GM12872 (cell line): ENCODE data around the gene FBXO22.

Experiments used
- TF ChIP-seq, protein P1 (sequence below): IDR thresholded peaks from 3 replicates; pipeline ENCODE4 v1.5.1; 2011; ENCODE audit warnings: low read depth, mild to moderate bottlenecking, low read length, moderate library complexity; ENCODE audit not compliant: insufficient read depth

FBXO22 gene

GRCh38 chr15:75903331-75904239 is at the start of gene FBXO22:
Gene FBXO22 (plus strand): TSS chr15:75903878. CDS start chr15:75903964, 86 bp downstream.
- TF ChIP-seq, protein P1, sequence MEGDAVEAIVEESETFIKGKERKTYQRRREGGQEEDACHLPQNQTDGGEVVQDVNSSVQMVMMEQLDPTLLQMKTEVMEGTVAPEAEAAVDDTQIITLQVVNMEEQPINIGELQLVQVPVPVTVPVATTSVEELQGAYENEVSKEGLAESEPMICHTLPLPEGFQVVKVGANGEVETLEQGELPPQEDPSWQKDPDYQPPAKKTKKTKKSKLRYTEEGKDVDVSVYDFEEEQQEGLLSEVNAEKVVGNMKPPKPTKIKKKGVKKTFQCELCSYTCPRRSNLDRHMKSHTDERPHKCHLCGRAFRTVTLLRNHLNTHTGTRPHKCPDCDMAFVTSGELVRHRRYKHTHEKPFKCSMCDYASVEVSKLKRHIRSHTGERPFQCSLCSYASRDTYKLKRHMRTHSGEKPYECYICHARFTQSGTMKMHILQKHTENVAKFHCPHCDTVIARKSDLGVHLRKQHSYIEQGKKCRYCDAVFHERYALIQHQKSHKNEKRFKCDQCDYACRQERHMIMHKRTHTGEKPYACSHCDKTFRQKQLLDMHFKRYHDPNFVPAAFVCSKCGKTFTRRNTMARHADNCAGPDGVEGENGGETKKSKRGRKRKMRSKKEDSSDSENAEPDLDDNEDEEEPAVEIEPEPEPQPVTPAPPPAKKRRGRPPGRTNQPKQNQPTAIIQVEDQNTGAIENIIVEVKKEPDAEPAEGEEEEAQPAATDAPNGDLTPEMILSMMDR: no peak

DNA sequence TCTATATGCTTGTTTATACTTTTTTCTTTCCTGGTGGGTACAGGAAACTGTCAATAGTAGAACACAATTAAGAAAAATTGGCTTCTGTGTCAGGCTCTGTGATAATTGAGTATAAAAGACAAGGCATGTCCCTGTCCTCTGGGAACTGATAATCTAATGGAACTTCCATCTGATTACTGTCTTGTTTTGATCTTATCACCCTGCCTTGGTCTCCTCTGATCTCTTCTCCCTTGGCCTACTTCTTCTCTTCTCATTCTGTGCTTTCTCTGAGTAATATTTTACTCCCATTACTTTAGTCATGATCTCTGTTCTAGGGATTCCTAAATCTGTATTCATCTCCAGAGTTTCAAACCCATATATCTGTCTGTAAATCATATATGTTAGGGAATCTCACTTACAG is 45.8 kb upstream of the FBXO22 start:
- TF ChIP-seq, protein P1: no peak

DNA sequence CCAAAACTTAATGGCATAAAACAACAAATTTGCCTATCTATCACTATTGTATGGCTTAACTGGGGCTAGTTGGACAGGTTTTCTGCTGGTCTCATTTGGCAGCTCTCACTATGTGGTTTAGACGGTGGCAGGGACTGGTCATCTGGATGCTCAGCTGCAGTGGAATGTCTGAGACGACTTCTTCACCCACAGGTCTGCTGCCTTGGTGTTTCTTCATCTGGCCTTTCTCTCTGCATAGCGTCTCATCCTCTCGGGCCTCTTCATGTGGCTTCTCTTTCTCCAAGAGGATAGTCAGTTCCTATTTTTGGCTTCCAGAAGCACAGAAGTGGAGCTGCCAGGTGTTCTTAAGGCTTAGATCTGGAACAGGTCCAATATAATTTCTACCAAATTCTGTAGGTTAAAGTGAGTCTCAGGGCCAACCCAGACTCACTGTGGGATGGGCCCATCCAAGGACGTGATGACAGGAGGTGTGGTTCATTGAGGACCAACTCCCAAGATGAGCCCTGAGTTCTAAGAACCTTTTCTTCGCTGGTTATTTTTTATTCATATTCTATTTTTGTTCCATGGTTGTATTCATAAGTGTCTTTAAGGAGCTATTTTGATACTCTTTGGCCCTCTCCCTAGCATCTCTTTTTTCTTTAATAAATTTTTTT is 41.8 kb upstream of the FBXO22 start:
- TF ChIP-seq, protein P1: no peak

GRCh38 chr15:75862796-75863195 is 40.9 kb upstream of the FBXO22 start:
- TF ChIP-seq, protein P1: no peak

DNA sequence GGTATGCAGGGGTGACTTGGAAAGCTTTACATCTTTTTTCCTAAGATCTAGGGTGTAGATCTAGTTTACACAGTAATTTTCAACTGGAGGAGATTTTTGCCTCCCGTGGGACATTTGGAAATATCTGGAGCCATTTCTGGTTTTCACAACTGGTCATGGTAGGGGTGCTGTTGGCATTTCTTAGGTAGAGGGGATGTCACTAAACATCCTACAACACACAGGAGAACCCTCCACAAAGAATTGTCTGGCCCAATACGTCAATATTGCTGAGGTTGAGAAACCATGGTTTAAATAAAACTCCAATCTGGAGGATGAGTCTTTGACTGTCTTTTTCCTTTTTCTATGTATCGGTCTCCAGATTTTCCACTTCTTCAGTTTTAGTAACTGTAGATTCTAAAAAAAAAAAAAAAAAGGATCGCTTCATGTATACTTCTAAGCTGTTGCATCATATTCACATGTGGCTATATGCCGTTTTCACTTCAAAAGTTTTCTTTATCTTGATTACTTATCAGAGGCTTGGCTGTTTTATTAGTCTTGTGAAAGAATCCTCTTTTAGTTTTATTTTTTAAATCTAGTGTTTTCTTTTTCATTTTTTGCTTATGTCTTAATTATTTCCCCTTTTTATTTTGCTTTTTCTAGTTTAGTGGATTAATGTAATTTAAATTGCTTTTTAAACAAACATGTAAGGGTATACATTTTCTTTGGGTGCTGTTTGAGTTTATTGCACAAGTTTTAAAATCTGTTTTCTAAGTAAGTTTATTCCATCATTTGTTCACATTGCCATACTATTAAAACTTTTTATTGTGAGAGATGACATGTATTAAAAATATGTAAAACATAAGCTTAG is 39.2 kb upstream of the FBXO22 start:
- TF ChIP-seq, protein P1: no peak

DNA sequence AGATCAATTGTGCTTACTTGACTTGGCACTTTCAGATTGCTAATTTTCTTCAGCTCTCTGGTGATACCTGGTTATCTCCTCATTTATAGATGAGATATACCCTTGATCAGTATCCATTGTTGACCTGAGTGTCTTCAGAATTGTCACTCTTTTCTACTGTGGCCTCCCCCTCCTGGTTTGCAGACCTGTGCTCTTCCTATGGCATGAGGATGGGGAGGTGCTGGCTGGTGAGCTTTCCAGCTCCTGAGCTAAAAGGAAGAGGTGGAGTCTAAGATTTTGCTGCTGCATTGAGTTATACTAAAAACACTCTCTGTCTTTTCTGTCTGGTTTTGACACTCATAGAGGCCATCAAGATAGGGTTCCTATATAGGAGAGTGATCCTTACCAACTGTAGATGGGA is 36.8 kb upstream of the FBXO22 start:
- TF ChIP-seq, protein P1: no peak

GRCh38 chr15:75867449-75867848 is 36.2 kb upstream of the FBXO22 start:
- TF ChIP-seq, protein P1: no peak
